Stimulated activated naive CD4-positive, alpha-beta T cell (primary cell): Measurements from ENCODE around the gene ZNF606.

Source experiments
- DNase-seq, 6 experiments: peaks; one replicate each; lab custom pipeline; 2025; lab: John Stamatoyannopoulos, UW

ZNF606 gene

GRCh38 chr19:58002384-58003173 lies at the start of gene ZNF606:
Gene ZNF606, minus strand, starts transcription at chr19:58002820. Its CDS starts 1,501 bp downstream, at chr19:58001319.
- DNase-seq: peak; percentile 72 to 85 (median 78)

- no peak for DNase-seq
Observed at GRCh38 chr19:58052256-58052655, 49.6 kb upstream of the ZNF606 start.

GRCh38 chr19:58047672-58048071 lies 45.1 kb upstream of the ZNF606 start:
- DNase-seq: no peak

DNA sequence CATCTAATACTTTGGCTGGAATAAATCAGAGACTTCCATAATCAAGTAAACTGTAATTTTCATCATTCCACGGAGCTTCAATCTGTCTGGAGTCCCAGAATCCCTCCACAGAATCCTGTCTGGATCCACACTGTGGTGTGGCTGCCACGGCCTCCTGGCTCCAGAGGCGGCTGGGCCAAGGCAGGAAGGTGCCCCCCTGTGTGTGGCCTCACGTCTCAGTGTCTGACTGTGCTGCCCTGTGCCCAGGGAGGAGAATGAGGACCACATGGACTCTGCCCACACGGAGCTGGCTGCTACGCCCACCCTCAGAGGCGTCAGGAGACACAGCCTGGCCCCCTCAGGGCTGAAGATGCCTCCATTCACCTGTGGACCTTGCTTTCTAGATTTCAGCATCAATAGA lies 44.2 kb upstream of the ZNF606 start:
- DNase-seq: no peak

DNA sequence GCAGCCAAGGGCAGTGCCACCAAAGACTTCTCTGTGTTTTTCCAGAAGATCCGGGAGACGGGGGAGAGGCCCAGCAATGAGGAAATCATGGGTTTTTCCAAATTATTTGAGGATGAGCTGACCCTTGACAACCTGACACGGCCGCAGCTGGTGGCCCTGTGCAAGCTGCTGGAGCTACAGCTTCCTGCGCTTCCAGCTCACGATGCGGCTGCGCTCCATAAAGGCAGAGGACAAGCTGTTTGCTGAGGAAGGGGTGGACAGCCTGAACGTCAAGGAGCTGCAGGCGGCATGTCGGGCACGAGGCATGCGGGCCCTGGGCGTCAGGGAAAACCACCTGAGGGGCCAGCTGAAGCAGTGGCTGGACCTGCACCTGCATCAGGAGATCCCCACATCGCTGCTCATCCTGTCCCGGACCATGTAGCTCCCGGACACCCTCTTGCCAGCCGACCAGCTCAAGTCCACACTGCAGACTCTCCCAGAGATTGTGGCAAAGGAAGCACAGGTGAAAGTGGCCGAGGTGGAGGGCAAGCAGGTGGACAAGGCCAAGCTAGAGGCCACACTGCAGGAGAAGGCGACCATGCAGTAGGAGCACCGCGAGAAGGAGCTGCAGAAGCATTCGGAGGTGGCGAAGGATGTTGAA lies 42.9 kb upstream of the ZNF606 start:
- DNase-seq: no peak

DNA sequence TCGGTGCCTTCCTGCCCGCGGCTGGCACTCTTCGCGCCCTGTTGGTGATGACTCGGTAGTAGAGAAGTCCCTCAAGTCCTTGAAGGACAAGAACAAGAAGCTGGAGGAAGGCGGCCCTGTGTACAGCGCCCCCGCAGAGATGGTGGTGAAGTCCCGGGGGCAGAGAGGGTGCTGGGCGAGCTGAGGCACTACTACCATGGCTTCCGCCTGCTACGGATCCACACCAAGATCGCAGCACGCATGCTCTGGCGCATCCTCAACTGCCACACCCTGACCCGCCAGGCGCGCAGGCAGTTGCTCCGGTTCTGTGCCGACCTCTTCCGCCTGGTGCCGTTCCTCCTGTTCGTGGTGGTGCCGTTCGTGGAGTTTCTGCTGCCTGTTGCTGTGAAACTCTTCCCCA lies 42.3 kb upstream of the ZNF606 start:
- no peak for DNase-seq

DNA sequence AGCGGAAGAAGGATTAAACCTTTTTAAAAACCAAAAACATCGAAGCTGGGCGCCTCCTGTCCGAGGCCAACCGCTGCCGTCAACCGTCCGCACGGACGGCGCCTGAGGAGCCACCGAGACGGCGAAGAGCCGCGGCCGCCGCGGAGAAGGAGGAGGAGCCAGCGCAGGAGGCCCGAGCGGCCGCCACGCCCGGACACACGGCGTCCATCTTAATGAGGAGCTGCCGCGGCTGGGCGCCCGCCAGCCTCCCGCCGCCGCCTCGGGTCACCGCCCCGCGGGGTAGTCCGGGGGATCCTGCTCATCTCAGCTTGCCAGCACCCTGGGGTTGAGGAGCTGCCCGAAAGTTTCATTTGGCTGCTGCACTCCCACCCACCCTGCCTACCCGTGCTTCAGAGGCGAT lies 41.8 kb upstream of the ZNF606 start:
- no peak for DNase-seq

DNA sequence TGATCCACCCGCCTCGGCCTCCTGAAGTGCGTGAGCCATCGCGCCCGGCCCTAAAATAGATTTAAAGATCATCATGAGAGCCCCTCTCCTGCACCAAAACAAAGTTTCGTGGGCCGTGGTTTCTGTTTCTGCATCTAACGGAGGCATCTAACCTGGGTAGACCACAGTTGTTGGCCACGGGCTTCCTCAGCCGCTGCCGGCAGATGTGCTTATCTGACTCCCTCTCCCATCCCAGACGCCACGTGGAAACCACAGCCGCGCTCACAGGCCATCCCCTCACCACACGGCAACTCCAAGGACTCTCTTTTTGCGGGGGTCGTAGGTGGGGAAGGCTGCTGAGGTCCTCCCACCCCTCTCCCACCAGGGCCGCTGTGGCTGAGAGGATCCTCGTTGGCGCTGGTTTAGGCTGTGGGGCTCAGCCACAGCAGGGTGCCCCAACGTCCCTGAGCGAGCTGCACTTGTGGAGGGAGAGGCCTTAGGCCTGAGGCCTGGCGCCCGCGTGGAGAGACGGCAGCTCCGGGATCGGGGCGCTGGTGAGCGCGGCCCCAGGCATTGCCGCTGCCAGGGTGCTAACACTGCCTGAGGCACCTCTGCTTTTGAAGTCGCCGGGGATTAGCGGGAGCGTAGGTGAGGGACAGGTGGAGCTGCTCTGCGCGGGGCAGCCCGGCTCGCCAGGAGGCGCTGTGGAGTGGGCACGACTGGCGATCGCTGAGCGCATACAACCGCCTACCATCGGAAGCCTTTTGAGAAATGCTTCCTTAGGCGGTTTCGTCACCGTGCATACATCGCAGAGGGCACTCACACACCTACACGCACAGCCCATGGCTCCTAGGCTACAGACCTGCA lies 40.1 kb upstream of the ZNF606 start:
- DNase-seq: no peak

DNA sequence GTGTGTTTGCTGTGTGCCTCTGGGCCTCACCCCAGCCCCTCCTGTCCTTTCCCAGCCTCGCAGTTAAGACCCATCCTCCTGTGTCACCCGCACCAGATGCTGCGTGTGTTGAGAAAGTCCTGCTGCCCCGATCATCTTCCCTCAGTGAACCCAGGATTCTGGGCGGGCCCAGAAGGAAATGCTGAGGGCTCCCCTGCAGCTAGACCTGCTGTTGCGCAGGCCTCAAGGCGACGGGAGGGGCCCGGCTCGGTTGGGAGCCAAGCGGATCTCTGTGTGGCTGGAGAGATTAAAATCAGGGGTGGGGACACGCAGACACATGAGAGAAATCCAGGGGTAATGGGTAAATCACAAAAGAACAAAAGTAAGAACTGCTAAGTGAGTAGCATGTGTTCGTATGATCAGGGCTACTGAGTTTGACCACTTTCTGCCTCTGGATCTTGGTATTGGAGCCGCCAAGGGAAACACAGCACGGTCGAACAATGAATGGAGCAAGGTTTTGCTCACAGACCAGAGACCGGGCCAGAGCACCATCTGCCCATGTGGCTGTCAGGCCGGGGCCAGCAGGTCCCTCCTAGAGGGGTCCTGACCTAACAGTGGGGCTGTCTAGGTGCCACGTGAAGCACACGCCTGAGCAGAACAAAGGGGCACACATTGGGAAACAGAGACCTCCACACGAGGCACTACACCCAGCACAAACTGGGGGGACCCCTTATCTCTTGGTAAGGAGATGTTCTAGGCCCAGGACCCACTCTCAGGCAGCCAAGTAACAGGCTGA lies 38.3 kb upstream of the ZNF606 start:
- DNase-seq: no peak

- DNase-seq: no peak
Observed at GRCh38 chr19:58038688-58039204, 36.1 kb upstream of the ZNF606 start.

GRCh38 chr19:58037927-58038687 lies 35.5 kb upstream of the ZNF606 start:
- no peak for DNase-seq

- DNase-seq: no peak
Observed at GRCh38 chr19:58035863-58036262, 33.2 kb upstream of the ZNF606 start.

GRCh38 chr19:58034477-58034793 lies 31.8 kb upstream of the ZNF606 start:
- no peak for DNase-seq

DNA sequence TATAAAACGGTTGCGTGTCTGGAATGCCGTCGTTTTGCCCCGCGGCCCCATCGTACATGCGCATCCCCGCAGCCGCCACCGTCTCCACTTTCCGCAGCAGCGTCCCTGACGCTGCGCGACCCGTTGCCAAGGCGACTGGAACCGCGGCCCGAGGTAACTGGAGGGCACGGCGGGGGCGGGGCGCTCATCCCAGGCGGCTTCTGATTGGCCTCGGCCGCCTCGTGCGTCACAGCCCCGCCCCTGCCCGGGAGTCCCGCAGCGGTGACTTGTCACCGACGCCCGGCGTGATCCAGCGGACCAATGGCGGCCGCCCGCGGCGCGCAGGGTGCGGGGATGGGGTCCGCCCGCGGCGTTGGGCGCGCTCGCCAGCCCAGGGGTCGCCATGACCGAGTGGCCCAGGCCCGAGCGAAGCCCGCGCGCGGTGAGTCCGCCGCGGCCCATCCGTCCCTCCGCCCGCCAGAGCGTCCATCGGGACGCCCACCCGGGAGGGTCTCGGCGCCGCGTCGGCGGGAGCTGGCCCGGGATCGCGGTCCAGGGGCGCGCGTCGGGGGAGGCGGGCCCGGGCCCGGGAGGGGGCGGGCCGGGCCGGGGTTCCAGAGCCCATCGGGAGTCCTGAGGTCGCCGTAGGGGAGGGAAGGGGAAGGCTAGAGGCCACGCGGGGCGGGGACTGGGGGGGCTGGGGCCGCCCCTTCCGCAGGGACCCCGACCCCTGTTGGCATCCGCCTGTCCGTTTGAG lies 31.3 kb upstream of the ZNF606 start, which contains the start of gene ZSCAN1:
ZSCAN1 (plus strand) TSS at position 285 of the 736 bp plus-strand sequence. CDS start 3,812 bp downstream, outside the sequence.
- DNase-seq: peak in 1 of 6 experiments; percentile 3

- DNase-seq: no peak
Observed at GRCh38 chr19:58024661-58025060, 22.0 kb upstream of the ZNF606 start.

DNA sequence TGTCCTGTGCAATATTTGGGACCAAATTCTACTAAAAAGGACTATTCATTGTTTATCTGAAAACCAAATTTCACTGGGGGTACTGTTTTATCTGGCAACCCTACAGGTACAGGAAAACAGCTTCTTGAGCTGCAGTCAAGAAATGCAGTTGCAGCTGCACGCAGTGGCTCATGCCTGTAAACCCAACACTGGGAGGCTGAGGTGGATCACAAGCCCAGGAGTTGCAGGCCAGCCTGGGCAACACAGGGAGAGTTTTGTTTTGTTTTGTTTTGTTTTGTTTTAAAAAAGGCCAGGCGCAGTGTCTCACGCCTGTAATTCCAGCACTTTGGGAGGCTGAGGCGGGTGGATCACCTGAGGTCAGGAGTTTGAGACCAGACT lies 19.7 kb upstream of the ZNF606 start:
- no peak for DNase-seq

DNA sequence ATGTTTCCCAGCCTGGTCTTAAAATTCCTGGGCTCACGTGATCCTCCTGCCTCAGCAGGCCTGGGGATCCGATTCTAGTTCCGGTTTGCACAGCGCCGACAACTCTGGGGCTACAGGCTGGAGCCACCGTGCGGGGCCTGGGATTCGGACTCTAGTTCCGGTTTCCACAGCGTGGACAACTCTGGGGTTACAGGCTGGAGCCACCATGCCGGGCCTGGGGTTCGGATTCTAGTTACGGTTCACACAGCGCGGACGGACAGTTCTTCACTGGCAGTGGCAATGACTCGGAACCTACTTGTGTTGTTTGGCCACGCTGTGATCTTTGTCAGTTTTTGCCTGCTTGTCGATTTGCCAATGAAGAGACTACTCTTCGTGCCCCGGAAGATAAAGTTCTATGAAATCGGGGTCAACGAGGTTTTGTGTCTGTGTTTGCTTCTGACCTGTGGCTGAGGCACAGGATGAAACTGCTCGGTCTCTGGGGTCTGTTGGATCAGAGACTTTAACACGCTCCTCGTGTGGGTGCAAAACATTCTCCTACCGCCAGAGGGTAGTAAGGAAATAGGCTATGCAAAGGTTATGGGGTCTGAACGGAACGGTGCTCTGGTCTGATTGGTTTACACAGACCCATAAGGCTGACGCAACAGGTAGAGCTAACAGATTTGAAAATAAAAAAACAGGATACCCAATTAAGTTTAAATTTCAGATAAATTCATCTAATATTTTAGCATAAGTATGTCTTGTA lies 19.1 kb upstream of the ZNF606 start:
- DNase-seq: peak in 3 of 6 experiments; percentile 28 to 37 (median 31)

- DNase-seq: no peak
Observed at GRCh38 chr19:58020129-58020528, 17.5 kb upstream of the ZNF606 start.

- DNase-seq: no peak
Observed at GRCh38 chr19:58014141-58014540, 11.5 kb upstream of the ZNF606 start.
